CD4-positive, CD25-positive, alpha-beta regulatory T cell (primary cell): Measurements from ENCODE around the gene DOCK3. TPM values are rescaled to one million over a fixed set of nuclear protein-coding genes. Genes with fewer than 3 reads are reported as not detected.

Experiments used
- ATAC-seq, 2 donors: fragments of 150-1000 bp; cut with Tn5 transposase; one replicate each; pipeline ENCODE4 v1.10.0; 2021; ENCODE audit warnings: low read depth in 2 of 2, moderate number of reproducible peaks in 2 of 2, moderate library complexity in 1 of 2
- DNase-seq, 3 donors: peaks; one replicate each; pipeline versions ENCODE4 v3.0.0 to v3.0.0-alpha.2; 2012 to 2022; ENCODE audit warnings: mixed read lengths in 1 of 3
- H3K27ac ChIP-seq: one replicate; pipeline ENCODE4 v1.7.0; 2013; ENCODE audit warnings: mild to moderate bottlenecking, low read length; ENCODE audit not compliant: insufficient read depth, poor library complexity, severe bottlenecking
- H3K27me3 ChIP-seq: one replicate; pipeline ENCODE4 v1.7.0; 2013; ENCODE audit warnings: low read length; ENCODE audit not compliant: control insufficient read depth, insufficient read depth
- H3K36me3 ChIP-seq: one replicate; pipeline ENCODE4 v1.7.0; 2013; ENCODE audit warnings: mild to moderate bottlenecking, low read length, moderate library complexity; ENCODE audit not compliant: control insufficient read depth, insufficient read depth
- H3K4me1 ChIP-seq: 2 replicates; pipeline ENCODE4 v1.7.0; 2013; ENCODE audit warnings: mild to moderate bottlenecking, low read length; ENCODE audit not compliant: insufficient read depth, control insufficient read depth, poor library complexity, severe bottlenecking
- H3K4me3 ChIP-seq: one replicate; pipeline ENCODE4 v1.7.0; 2013; ENCODE audit warnings: low read depth, mild to moderate bottlenecking, low read length, moderate library complexity
- H3K9me3 ChIP-seq, 2 experiments: 1 replicate in 1 of 2; 2 replicates in 1 of 2; pipeline ENCODE4 v1.7.0; 2013; ENCODE audit warnings: low read length in 2 of 2, mild to moderate bottlenecking in 1 of 2, moderate library complexity in 1 of 2; ENCODE audit not compliant: control insufficient read depth in 2 of 2
- H3K27ac Mint-ChIP-seq, 3 donors: one replicate each; pipeline ENCODE4 v1.8.0; 2020 to 2022; ENCODE audit warnings: mild to moderate bottlenecking in 3 of 3, mixed read lengths in 3 of 3, moderate library complexity in 2 of 3
- H3K27me3 Mint-ChIP-seq: one replicate; pipeline ENCODE4 v1.8.0; 2022; ENCODE audit warnings: mild to moderate bottlenecking, mixed read lengths
- H3K36me3 Mint-ChIP-seq: one replicate; pipeline ENCODE4 v1.8.0; 2020; ENCODE audit warnings: mixed read lengths
- H3K4me1 Mint-ChIP-seq, 4 donors: one replicate each; pipeline ENCODE4 v1.8.0; 2020 to 2022; ENCODE audit warnings: mixed read lengths in 4 of 4, mild to moderate bottlenecking in 1 of 4
- H3K4me3 Mint-ChIP-seq, 4 donors: one replicate each; pipeline ENCODE4 v1.8.0; 2020 to 2022; ENCODE audit warnings: mild to moderate bottlenecking in 4 of 4, mixed read lengths in 4 of 4, moderate library complexity in 3 of 4
- H3K9me3 Mint-ChIP-seq, 7 donors: one replicate each; pipeline ENCODE4 v1.8.0; 2020 to 2022; ENCODE audit warnings: mixed read lengths in 7 of 7, mild to moderate bottlenecking in 3 of 7, moderate library complexity in 2 of 7
- polyA plus RNA-seq, 4 donors: library from polyadenylated mRNA; unstranded; fragments of 300-500 nt; fragmentation: Illumina TruSeq; gene quantifications; one replicate each; pipeline ENCODE4 v1.2.3, GENCODE V29; 2021
- total RNA-seq: library from RNA; stranded (reverse); gene quantifications from one replicate; pipeline ENCODE4 v1.2.3, GENCODE V29; 2022

DOCK3 gene
- total and polyA plus RNA-seq, 5 donors from 2014 or later, result 0.03 to 0.35 (median 0.08) TPM

DNA sequence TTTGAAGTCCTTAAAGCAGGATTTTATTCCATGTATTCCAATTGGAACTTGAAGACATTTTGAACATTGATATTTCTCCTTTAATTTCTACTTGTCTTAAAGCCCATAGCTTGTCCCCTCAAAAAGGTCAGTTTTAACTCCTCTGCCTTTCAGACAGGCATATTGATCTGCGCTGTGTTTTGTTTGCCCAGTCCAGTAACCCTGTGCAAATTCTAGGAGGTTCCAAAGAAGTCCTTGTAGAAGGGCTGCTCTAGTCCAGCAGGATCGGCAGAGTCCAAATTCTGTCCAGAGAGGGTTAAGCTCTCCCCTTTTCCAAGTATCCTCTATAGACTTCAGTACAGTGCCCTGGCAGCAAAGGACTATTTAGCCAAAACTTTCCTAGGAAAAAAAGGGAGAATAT is 604.7 kb downstream of the DOCK3 start:
- Histone ChIP-seq H3K27me3 (peaks cover 4% of the 10 kb centered on the region), H3K27ac (no peak overlapping the region), H3K4me1 (no peaks in the 10 kb centered on the region), H3K36me3 (no peaks in the 10 kb centered on the region), H3K9me3 (no peaks in the 10 kb centered on the region), H3K4me3 (no peak overlapping the region)
- H3K4me1 Mint-ChIP-seq, result peaks cover 0 to 4% (median 0%) of the 10 kb centered on the region in 4 donors
- H3K9me3 Mint-ChIP-seq, result no peaks in the 10 kb centered on the region
- H3K27ac Mint-ChIP-seq, result no peak overlapping the region
- H3K36me3 Mint-ChIP-seq, result no peaks in the 10 kb centered on the region
- no peak overlapping the region for H3K4me3 Mint-ChIP-seq
- peaks cover 10% of the 10 kb centered on the region for H3K27me3 Mint-ChIP-seq
- ATAC-seq (no peak), DNase-seq (no peak)

DNA sequence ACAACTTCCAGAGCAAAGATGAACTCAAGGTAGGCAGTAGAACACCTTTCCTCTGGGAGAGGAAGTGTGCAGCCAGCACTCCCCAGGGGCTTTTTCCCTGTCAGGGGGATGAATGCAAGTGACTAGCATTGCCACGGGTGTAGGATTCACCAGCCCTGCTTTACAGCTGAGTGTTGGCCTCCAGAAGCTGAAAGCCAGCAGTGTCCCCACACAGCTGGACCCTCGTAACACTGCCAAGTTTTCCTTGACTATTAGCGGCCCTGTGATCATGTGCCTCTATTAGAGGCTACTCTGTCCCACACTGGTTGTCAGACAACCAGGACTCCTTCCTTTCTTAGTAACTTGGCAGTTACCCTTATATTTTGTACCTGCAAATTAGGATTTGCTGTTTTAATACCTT is 605.4 kb downstream of the DOCK3 start:
- peaks cover 4% of the 10 kb centered on the region for H3K27me3 ChIP-seq
- H3K27me3 Mint-ChIP-seq, result peaks cover 8% of the 10 kb centered on the region
- no peaks in the 10 kb centered on the region for H3K4me1 ChIP-seq
- H3K4me3 Mint-ChIP-seq, result no peak overlapping the region
- peaks cover 0 to under 1% (median 0%) of the 10 kb centered on the region in 4 donors for H3K4me1 Mint-ChIP-seq
- no peaks in the 10 kb centered on the region for H3K36me3 Mint-ChIP-seq
- DNase-seq (no peak), ATAC-seq (no peak)
- H3K27ac Mint-ChIP-seq, result no peak overlapping the region
- H3K9me3 Mint-ChIP-seq, result peaks cover 0 to 4% (median 0%) of the 10 kb centered on the region in 7 donors
- H3K9me3 ChIP-seq, result no peaks in the 10 kb centered on the region
- H3K36me3 ChIP-seq, result no peaks in the 10 kb centered on the region
- H3K4me3 ChIP-seq, result no peak overlapping the region
- no peak overlapping the region for H3K27ac ChIP-seq

DNA sequence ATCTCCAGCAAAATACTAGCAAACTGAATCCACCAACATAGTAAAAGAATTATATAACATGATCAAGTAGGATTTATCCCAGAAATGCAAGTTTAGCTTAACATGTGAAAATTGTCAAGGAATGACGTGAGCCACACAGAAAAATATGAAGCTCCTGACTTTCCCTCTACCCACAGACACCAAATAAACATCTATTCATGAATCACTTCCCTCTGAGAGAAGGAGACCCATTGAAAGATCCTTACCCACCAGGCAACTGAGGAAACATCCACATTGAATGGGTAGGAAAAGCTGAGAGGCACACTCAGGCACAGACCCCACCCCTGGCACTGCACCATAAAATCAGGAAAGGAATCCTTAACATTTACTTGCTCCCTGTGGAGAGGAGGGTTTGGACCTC is 608.2 kb downstream of the DOCK3 start:
- no peak overlapping the region for H3K4me3 Mint-ChIP-seq
- no peak overlapping the region for H3K27ac ChIP-seq
- peaks cover 4% of the 10 kb centered on the region for H3K27me3 Mint-ChIP-seq
- no peaks in the 10 kb centered on the region for H3K4me1 ChIP-seq
- no peaks in the 10 kb centered on the region for H3K9me3 ChIP-seq
- H3K4me3 ChIP-seq, result no peak overlapping the region
- H3K27me3 ChIP-seq, result peaks cover 4% of the 10 kb centered on the region
- H3K36me3 ChIP-seq, result no peaks in the 10 kb centered on the region
- DNase-seq (no peak), ATAC-seq (no peak)
- no peak overlapping the region for H3K27ac Mint-ChIP-seq
- H3K4me1 Mint-ChIP-seq, result no peaks in the 10 kb centered on the region
- H3K9me3 Mint-ChIP-seq, result peaks cover 0 to 14% (median 5%) of the 10 kb centered on the region in 7 donors
- no peaks in the 10 kb centered on the region for H3K36me3 Mint-ChIP-seq

- no peak overlapping the region for H3K4me3 ChIP-seq
- H3K27ac Mint-ChIP-seq, result peak overlapping the region in 1 of 3 donors; percentile 69
- no peak overlapping the region for H3K27ac ChIP-seq
- ATAC-seq, result no peak
- peaks cover 0 to 15% (median 5%) of the 10 kb centered on the region in 7 donors for H3K9me3 Mint-ChIP-seq
- H3K27me3 Mint-ChIP-seq, result peaks cover 4% of the 10 kb centered on the region
- no peak for DNase-seq
- no peaks in the 10 kb centered on the region for H3K4me1 Mint-ChIP-seq
- no peaks in the 10 kb centered on the region for H3K4me1 ChIP-seq
- H3K9me3 ChIP-seq, result no peaks in the 10 kb centered on the region
- H3K4me3 Mint-ChIP-seq, result no peak overlapping the region
- no peaks in the 10 kb centered on the region for H3K36me3 ChIP-seq
- peaks cover 4% of the 10 kb centered on the region for H3K27me3 ChIP-seq
- H3K36me3 Mint-ChIP-seq, result no peaks in the 10 kb centered on the region
Measured at GRCh38 chr3:51283421-51283820, 608.7 kb downstream of the DOCK3 start.

DNA sequence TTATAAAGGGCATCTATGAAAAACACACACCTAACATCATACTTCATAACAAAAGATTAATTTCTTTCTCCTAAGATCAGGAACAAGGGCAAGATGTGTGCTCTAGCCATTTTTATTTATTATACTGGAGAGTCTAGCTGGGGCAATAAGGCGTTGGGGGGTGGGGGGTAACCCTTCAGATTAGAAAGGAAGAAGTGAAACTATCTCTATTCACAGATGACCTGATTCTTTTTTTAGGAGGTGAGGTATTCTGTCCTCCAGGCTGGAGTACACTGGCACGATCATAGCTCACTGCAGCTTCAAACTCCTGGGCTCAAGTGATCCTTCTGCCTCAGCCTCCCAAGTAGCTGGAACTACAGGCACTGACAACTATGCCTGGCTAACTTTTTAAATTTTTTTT is 620.9 kb downstream of the DOCK3 start:
- Mint-ChIP-seq H3K4me3 (no peak overlapping the region), H3K27me3 (peaks cover 15% of the 10 kb centered on the region), H3K9me3 (peaks cover 0 to 13% (median 3%) of the 10 kb centered on the region in 7 donors), H3K36me3 (no peaks in the 10 kb centered on the region), H3K4me1 (no peaks in the 10 kb centered on the region), H3K27ac (no peak overlapping the region)
- Histone ChIP-seq H3K4me1 (no peaks in the 10 kb centered on the region), H3K4me3 (no peak overlapping the region), H3K9me3 (peaks cover 4 to 9% of the 10 kb centered on the region in 2 experiments), H3K27ac (no peak overlapping the region), H3K27me3 (no peaks in the 10 kb centered on the region), H3K36me3 (no peaks in the 10 kb centered on the region)
- ATAC-seq (no peak), DNase-seq (no peak)

DNA sequence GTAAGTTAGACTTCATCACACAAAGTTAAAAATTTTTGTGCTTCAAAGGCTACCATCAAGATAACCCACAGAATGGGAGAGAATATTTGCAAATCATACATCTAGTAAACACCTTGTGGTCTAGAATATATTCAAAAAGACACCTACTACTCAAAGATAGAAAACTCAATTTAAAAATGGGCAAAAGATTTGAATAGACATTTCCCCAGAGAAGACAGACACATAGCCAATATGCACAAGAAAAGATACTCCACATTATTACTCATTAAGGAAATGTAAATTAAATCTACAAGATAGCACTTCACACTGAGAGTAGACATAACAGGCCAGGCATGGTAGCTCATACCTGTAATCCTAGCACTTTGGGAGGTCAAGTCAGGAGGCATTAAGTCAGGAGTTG is 622.6 kb downstream of the DOCK3 start:
- no peaks in the 10 kb centered on the region for H3K27me3 ChIP-seq
- no peaks in the 10 kb centered on the region for H3K4me1 ChIP-seq
- H3K4me3 Mint-ChIP-seq, result no peak overlapping the region
- ATAC-seq (no peak), DNase-seq (no peak)
- no peak overlapping the region for H3K27ac Mint-ChIP-seq
- H3K27me3 Mint-ChIP-seq, result peaks cover 15% of the 10 kb centered on the region
- H3K9me3 ChIP-seq, result no peaks in the 10 kb centered on the region
- no peak overlapping the region for H3K4me3 ChIP-seq
- peaks cover 0 to 4% (median 0%) of the 10 kb centered on the region in 7 donors for H3K9me3 Mint-ChIP-seq
- H3K4me1 Mint-ChIP-seq, result no peaks in the 10 kb centered on the region
- H3K36me3 Mint-ChIP-seq, result no peaks in the 10 kb centered on the region
- H3K36me3 ChIP-seq, result no peaks in the 10 kb centered on the region
- H3K27ac ChIP-seq, result no peak overlapping the region

GRCh38 chr3:51304230-51304629 is 629.5 kb downstream of the DOCK3 start:
- Mint-ChIP-seq H3K36me3 (peaks cover 6% of the 10 kb centered on the region), H3K4me3 (no peak overlapping the region), H3K27me3 (peaks cover 4% of the 10 kb centered on the region), H3K9me3 (peaks cover 3 to 19% (median 6%) of the 10 kb centered on the region in 7 donors), H3K27ac (no peak overlapping the region), H3K4me1 (no peaks in the 10 kb centered on the region)
- Histone ChIP-seq H3K27me3 (no peaks in the 10 kb centered on the region), H3K27ac (no peak overlapping the region), H3K4me1 (no peaks in the 10 kb centered on the region), H3K9me3 (peaks cover 2 to 5% of the 10 kb centered on the region in 2 experiments), H3K36me3 (no peaks in the 10 kb centered on the region), H3K4me3 (no peak overlapping the region)
- no peak for ATAC-seq
- no peak for DNase-seq

- DNase-seq, result no peak
- ATAC-seq, result no peak
- H3K27me3 Mint-ChIP-seq, result peaks cover 7% of the 10 kb centered on the region
- H3K4me1 Mint-ChIP-seq, result no peaks in the 10 kb centered on the region
- Histone ChIP-seq H3K27ac (no peak overlapping the region), H3K4me3 (no peak overlapping the region), H3K27me3 (no peaks in the 10 kb centered on the region), H3K36me3 (no peaks in the 10 kb centered on the region), H3K4me1 (no peaks in the 10 kb centered on the region), H3K9me3 (peaks cover 2 to 5% of the 10 kb centered on the region in 2 experiments)
- H3K4me3 Mint-ChIP-seq, result no peak overlapping the region
- peaks cover 6% of the 10 kb centered on the region for H3K36me3 Mint-ChIP-seq
- peaks cover 3 to 19% (median 6%) of the 10 kb centered on the region in 7 donors for H3K9me3 Mint-ChIP-seq
- H3K27ac Mint-ChIP-seq, result no peak overlapping the region
Measured at GRCh38 chr3:51306093-51306492, 631.4 kb downstream of the DOCK3 start.
